HepG2 (cell line): ENCODE results near the gene MTHFD2. TPM values are rescaled to one million over a fixed set of nuclear protein-coding genes. Genes with fewer than 3 reads are reported as not detected.

Experiments used
- ARID3A ChIP-seq: IDR thresholded peaks from 2 replicates; pipeline ENCODE4 v1.6.1; 2012; ENCODE audit warnings: low read depth, low read length, improper control_type of control experiment
- BORCS8-MEF2B ChIP-seq: sonication (generic); formaldehyde crosslinking; IDR thresholded peaks from 2 replicates; pipeline ENCODE4 v1.8.0; 2022; ENCODE audit warnings: mild to moderate bottlenecking, missing genetic modification reagents
- GABPB1 ChIP-seq: IDR thresholded peaks from 2 replicates; pipeline ENCODE4 v1.6.1; 2016; ENCODE audit warnings: mild to moderate bottlenecking, missing genetic modification reagents, moderate library complexity, missing compliant biosample characterization
- GLMP ChIP-seq: sonication (generic); formaldehyde crosslinking; IDR thresholded peaks from 2 replicates; pipeline ENCODE4 v1.9.0; 2021; ENCODE audit warnings: missing genetic modification reagents, mild to moderate bottlenecking, borderline replicate concordance
- HIVEP1 ChIP-seq: sonication (generic); formaldehyde crosslinking; IDR thresholded peaks from 2 replicates; pipeline ENCODE4 v1.4.0; 2020; ENCODE audit warnings: mild to moderate bottlenecking, missing genetic modification reagents
- HMG20A ChIP-seq: IDR thresholded peaks from 2 replicates; pipeline ENCODE4 v1.6.1; 2016; ENCODE audit warnings: borderline replicate concordance
- HOXA7 ChIP-seq: sonication (generic); formaldehyde crosslinking; IDR thresholded peaks from 2 replicates; pipeline ENCODE4 v1.8.1; 2022; ENCODE audit warnings: mild to moderate bottlenecking, missing genetic modification reagents, moderate library complexity
- JUN ChIP-seq: sonication (generic); formaldehyde crosslinking; IDR thresholded peaks from 2 replicates; pipeline ENCODE4 v1.4.0; 2020; ENCODE audit warnings: mild to moderate bottlenecking, missing genetic modification reagents
- JUND ChIP-seq: sonication (generic); formaldehyde crosslinking; IDR thresholded peaks from 2 replicates; pipeline ENCODE4 v1.8.0; 2022; ENCODE audit warnings: mild to moderate bottlenecking, missing genetic modification reagents
- KLF9 ChIP-seq: IDR thresholded peaks from 2 replicates; pipeline ENCODE4 v1.6.1; 2016; ENCODE audit warnings: low read depth
- MAFF ChIP-seq: IDR thresholded peaks from 2 replicates; pipeline ENCODE4 v1.6.1; 2011; ENCODE audit warnings: low read depth, low read length, improper control_type of control experiment
- MXI1 ChIP-seq: IDR thresholded peaks from 3 replicates; pipeline ENCODE4 v1.6.1; 2012; ENCODE audit warnings: low read depth, low read length, inconsistent platforms, borderline replicate concordance
- NFYB ChIP-seq: sonication (generic); formaldehyde crosslinking; IDR thresholded peaks from 2 replicates; pipeline ENCODE4 v1.4.0; 2020; ENCODE audit warnings: missing genetic modification reagents
- SAP130 ChIP-seq: IDR thresholded peaks from 2 replicates; pipeline ENCODE4 v1.6.1; 2016; ENCODE audit warnings: low read depth
- SP1 ChIP-seq, 2 experiments: fragments of 450-650 bp in 1 of 2; sonication (generic) in 1 of 2; formaldehyde crosslinking in 1 of 2; IDR thresholded peaks; 2 replicates each; pipeline versions ENCODE4 v1.4.0 to v1.6.1; 2016 to 2020; ENCODE audit warnings: missing genetic modification reagents in 1 of 2
- TEF ChIP-seq: sonication (generic); formaldehyde crosslinking; IDR thresholded peaks from 2 replicates; pipeline ENCODE4 v1.5.0; 2020; ENCODE audit warnings: missing genetic modification reagents
- THAP11 ChIP-seq: IDR thresholded peaks from 2 replicates; pipeline ENCODE4 v1.6.1; 2016; ENCODE audit warnings: missing biosample characterization, missing genetic modification reagents
- U2AF2 ChIP-seq: fragments of 200-400 bp; formaldehyde crosslinking; IDR thresholded peaks from 2 replicates; pipeline ENCODE4 v1.6.1; 2017; ENCODE audit warnings: low read depth, mild to moderate bottlenecking, low read length
- ZBTB8A ChIP-seq: sonication (generic); formaldehyde crosslinking; IDR thresholded peaks from 2 replicates; pipeline ENCODE4 v1.4.0; 2020; ENCODE audit warnings: mild to moderate bottlenecking, low read depth, missing genetic modification reagents, borderline replicate concordance
- ZMYM2 ChIP-seq: sonication (generic); formaldehyde crosslinking; IDR thresholded peaks from 2 replicates; pipeline ENCODE4 v1.8.0; 2022; ENCODE audit warnings: mild to moderate bottlenecking, missing genetic modification reagents
- ZNF20 ChIP-seq: sonication (generic); formaldehyde crosslinking; IDR thresholded peaks from 2 replicates; pipeline ENCODE4 v1.4.0; 2020; ENCODE audit warnings: mild to moderate bottlenecking, moderate library complexity, missing genetic modification reagents
- ZNF562 ChIP-seq: sonication (generic); formaldehyde crosslinking; IDR thresholded peaks from 2 replicates; pipeline ENCODE4 v1.8.0; 2022; ENCODE audit warnings: missing genetic modification reagents, borderline replicate concordance
- ZNF577 ChIP-seq: sonication (generic); formaldehyde crosslinking; IDR thresholded peaks from 2 replicates; pipeline ENCODE4 v1.4.0; 2020; ENCODE audit warnings: mild to moderate bottlenecking, low read depth, missing genetic modification reagents, borderline replicate concordance
- ZNF598 ChIP-seq: sonication (generic); formaldehyde crosslinking; IDR thresholded peaks from 2 replicates; pipeline ENCODE4 v1.5.1; 2020; ENCODE audit warnings: mild to moderate bottlenecking, missing genetic modification reagents, borderline replicate concordance
- ZNF629 ChIP-seq: sonication (generic); formaldehyde crosslinking; conservative IDR thresholded peaks from 2 replicates; pipeline ENCODE4 v1.5.0; 2020; ENCODE audit warnings: missing genetic modification reagents
- ZNF672 ChIP-seq: sonication (generic); formaldehyde crosslinking; IDR thresholded peaks from 2 replicates; pipeline ENCODE4 v1.8.1; 2022; ENCODE audit warnings: missing genetic modification reagents
- ZNF747 ChIP-seq: sonication (generic); formaldehyde crosslinking; IDR thresholded peaks from 2 replicates; pipeline ENCODE4 v1.8.1; 2023; ENCODE audit warnings: missing genetic modification reagents, mild to moderate bottlenecking, borderline replicate concordance
- ZNF776 ChIP-seq: sonication (generic); formaldehyde crosslinking; IDR thresholded peaks from 2 replicates; pipeline ENCODE4 v1.4.0; 2020; ENCODE audit warnings: mild to moderate bottlenecking, missing genetic modification reagents
- ZSCAN25 ChIP-seq: sonication (generic); formaldehyde crosslinking; IDR thresholded peaks from 2 replicates; pipeline ENCODE4 v1.8.0; 2022; ENCODE audit warnings: mild to moderate bottlenecking, missing genetic modification reagents
- polyA plus RNA-seq, 8 experiments: library from polyadenylated mRNA; depleted of rRNA in 3 of 8; stranded (reverse) in 7 of 8; unstranded in 1 of 8; fragments of >200 nt; fragmentation: Illumina TruSeq in 4 of 8; extraction: Trizol in 4 of 8; gene quantifications; 2 replicates each; pipeline versions ENCODE4 v1.2.1 to v1.2.3, GENCODE V29; 2011 to 2016; ENCODE audit warnings: low read depth in 4 of 8, missing spikeins in 1 of 8, mixed read lengths in 1 of 8; ENCODE audit not compliant: insufficient read depth in 1 of 8
- total RNA-seq, 5 experiments: library from RNA; depleted of rRNA; stranded (reverse); fragments of >200 nt; fragmentation: Illumina TruSeq; extraction: Trizol; gene quantifications; 2 replicates each; pipeline ENCODE4 v1.2.3, GENCODE V29; 2016; ENCODE audit warnings: low read depth in 1 of 5

MTHFD2 gene
- total and polyA plus RNA-seq, 2 of the 13 experiments (the other 11 are each of a cell fraction or from before 2014, with no cell fraction given), result 188 to 269 TPM

- TF ChIP-seq ZNF20 (CRISPR knock-in tag) (no peak), ZNF629 (CRISPR knock-in tag) (no peak), TEF (no peak), ZNF747 (CRISPR knock-in tag) (no peak), ZNF577 (CRISPR knock-in tag) (no peak; the same call in 1 of the 2 replicates), HMG20A (CRISPR knock-in tag) (0 out of 2 replicates have a peak, but pooled peaks have one; percentile 10), SP1 (IDR thresholded peaks at IDR 0.05) (no peak), SP1 (CRISPR knock-in tag; IDR thresholded peaks at IDR 0.05) (peak; percentile 91), ZSCAN25 (CRISPR knock-in tag) (0 out of 2 replicates have a peak, but pooled peaks have one; percentile 41), MXI1 (peak; percentile 81; the same call in 1 of the 3 replicates), ZNF672 (no peak), HIVEP1 (CRISPR knock-in tag) (0 out of 2 replicates have a peak, but pooled peaks have one; percentile 9), GABPB1 (CRISPR knock-in tag) (peak; percentile 83), ZBTB8A (CRISPR knock-in tag) (peak; percentile 76; the same call in 1 of the 2 replicates), ARID3A (no peak), NFYB (peak; percentile 75), JUND (CRISPR knock-in tag) (no peak), THAP11 (CRISPR knock-in tag) (peak; percentile 84), SAP130 (peak; percentile 95), MAFF (no peak), JUN (no peak), ZNF598 (no peak), BORCS8-MEF2B (CRISPR knock-in tag) (no peak), ZNF562 (CRISPR knock-in tag) (no peak), ZNF776 (CRISPR knock-in tag) (no peak; the same call in 1 of the 2 replicates), U2AF2 (no peak), KLF9 (CRISPR knock-in tag) (0 out of 2 replicates have a peak, but pooled peaks have one; percentile 55), HOXA7 (CRISPR knock-in tag) (no peak), ZMYM2 (CRISPR knock-in tag) (no peak), GLMP (CRISPR knock-in tag) (no peak)
Measured at GRCh38 chr2:74178211-74179062, 20.0 kb upstream of the MTHFD2 start, which contains the start of gene MOB1A (continued).
